Measurements from ENCODE around the gene GPR160.
"Not testable (repeated sequence)": the region's sequence is repeated elsewhere in the genome, so short reads cannot be mapped to it uniquely, and the experiment has no call there.

The GPR160 gene

DNA sequence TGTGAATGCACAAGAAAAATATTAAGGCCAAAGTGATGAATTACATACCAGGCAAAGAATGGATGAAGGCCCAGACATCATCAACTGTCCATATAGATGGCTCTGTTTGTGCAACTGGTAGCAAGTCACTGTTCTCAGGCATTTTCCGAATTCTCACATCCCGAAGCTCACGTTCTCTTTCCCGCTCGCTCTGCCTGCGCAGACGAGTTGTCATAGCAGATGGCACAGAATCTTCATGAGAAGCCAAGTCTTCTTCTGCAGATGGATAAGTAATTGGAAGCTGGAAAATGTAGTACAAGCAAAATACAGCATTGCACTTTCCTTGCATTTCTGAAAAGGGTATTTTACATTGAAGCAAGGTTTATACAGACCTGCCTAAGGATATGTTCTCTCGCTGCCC lies 64.6 kb downstream of the GPR160 start:
- no peak for DNase-seq (ENCODE audit: low read depth)
- TF ChIP-seq, protein P1, sequence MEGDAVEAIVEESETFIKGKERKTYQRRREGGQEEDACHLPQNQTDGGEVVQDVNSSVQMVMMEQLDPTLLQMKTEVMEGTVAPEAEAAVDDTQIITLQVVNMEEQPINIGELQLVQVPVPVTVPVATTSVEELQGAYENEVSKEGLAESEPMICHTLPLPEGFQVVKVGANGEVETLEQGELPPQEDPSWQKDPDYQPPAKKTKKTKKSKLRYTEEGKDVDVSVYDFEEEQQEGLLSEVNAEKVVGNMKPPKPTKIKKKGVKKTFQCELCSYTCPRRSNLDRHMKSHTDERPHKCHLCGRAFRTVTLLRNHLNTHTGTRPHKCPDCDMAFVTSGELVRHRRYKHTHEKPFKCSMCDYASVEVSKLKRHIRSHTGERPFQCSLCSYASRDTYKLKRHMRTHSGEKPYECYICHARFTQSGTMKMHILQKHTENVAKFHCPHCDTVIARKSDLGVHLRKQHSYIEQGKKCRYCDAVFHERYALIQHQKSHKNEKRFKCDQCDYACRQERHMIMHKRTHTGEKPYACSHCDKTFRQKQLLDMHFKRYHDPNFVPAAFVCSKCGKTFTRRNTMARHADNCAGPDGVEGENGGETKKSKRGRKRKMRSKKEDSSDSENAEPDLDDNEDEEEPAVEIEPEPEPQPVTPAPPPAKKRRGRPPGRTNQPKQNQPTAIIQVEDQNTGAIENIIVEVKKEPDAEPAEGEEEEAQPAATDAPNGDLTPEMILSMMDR (IDR thresholded peaks at IDR 0.05; ENCODE audit: control insufficient read depth, extremely low read depth, insufficient read depth), result no peak
- H3K4me3 ChIP-seq (ENCODE audit: low read depth, low read length), result no peak overlapping the region

DNA sequence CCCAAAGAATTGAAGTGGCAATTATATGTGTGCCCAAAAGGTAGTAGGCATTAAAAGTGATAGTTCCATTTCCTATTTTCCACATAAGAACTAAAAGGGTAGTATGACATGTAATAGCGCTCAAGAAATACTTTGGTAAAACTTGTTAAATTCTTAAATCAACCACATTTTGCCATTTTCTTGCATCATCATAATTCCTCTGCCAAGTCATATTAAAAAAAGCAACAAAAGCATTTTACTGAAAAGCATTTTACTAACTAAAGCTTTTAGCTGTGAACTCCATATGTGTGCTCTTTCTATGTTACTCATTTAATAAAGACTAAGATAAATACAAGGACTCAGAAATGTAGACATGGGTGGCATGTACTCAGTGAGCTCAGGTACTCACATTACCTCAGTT lies 70.1 kb downstream of the GPR160 start:
- H3K4me3 ChIP-seq (ENCODE audit: low read depth, low read length), result no peak overlapping the region
- DNase-seq (ENCODE audit: low read depth), result no peak
- TF ChIP-seq, protein P1 (IDR thresholded peaks at IDR 0.05; ENCODE audit: control insufficient read depth, extremely low read depth, insufficient read depth), result no peak

DNA sequence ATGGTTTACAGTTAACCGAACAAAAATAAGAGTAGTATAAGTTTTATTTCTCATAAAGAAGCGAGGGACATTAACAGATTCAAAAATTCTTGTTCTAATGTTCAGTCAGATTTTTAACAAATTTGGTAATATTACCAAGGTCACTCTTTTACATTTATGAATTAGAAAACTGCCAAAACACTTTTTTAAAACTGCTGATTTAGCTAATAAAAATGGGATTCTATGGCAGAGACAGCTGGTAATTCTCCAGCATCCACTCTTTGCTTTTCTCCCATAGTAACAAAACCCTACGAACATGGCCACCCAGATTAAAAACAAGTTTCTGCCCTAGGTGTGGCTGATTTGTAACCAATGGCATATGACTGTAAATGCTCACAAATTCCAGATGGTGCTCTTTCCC lies 71.2 kb downstream of the GPR160 start:
- no peak for DNase-seq (ENCODE audit: low read depth)
- H3K4me3 ChIP-seq (ENCODE audit: low read depth, low read length), result no peak overlapping the region
- TF ChIP-seq, protein P1 (IDR thresholded peaks at IDR 0.05; ENCODE audit: control insufficient read depth, extremely low read depth, insufficient read depth), result no peak

DNA sequence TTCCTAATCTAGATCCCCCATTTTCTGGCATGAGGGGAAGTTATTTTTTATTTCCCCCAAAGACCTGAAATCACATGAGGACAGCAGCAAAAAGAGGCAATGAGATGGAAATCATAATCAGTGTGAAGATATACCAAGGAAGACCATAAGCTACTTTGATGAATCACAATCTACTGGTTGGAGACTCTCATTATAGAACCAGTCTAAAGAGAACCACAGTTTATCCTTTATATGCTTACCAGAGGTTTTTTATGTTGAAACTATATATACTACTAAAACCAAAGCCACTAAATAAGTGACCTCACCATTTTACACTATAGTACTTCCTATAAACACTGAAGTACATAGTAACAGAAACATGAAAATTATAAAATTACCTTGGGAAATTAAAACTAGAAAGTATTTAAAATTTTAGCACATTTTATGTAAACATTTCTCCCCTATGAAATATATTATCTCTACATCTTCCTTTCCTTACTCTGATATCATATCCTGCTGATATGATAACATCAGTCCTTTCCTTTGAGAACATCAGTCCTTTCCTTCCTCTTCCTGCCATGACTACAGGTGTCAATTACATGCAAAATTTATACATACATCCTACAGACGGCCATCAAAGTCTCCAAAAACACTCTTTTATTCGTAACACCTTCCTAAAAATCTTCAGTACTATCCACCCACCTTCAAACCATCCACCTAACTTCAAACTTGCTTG lies 71.9 kb downstream of the GPR160 start:
- TF ChIP-seq, protein P1 (IDR thresholded peaks at IDR 0.05; ENCODE audit: control insufficient read depth, extremely low read depth, insufficient read depth), result no peak
- H3K4me3 ChIP-seq (ENCODE audit: low read depth, low read length), result no peak overlapping the region
- no peak for DNase-seq (ENCODE audit: low read depth)

DNA sequence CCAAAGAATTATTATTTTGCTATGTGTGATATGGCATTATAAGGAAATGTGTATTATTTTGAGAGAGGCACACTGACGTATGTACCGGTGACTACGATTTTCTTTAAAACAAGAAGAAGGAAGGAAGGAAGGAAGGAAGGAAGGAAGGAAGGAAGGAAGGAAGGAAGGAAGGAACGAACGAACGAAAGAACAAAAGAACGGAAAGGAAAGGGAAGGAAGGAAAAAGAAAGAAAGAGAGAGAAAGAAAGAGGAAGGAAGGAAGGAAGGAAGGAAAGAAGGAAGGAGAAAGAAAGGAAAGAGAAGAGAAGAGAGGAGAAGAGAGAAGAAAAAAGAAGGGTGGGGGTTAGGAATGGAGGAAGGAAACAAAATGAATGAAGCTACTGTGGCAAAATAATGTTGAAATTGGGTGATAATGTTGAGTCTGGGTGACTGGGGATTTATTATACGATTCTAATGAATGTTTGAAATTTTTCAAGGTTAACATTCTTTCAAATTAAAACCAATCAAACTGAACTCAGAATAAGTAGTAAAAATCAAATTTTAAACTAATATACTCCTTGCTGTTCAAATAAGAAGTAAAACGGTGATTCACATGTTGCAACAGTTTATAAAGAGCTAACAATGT lies 73.5 kb downstream of the GPR160 start:
- no peak overlapping the region for H3K4me3 ChIP-seq (ENCODE audit: low read depth, low read length)
- TF ChIP-seq, protein P1 (IDR thresholded peaks at IDR 0.05; ENCODE audit: control insufficient read depth, extremely low read depth, insufficient read depth), result no peak
- DNase-seq (ENCODE audit: low read depth), result no peak

DNA sequence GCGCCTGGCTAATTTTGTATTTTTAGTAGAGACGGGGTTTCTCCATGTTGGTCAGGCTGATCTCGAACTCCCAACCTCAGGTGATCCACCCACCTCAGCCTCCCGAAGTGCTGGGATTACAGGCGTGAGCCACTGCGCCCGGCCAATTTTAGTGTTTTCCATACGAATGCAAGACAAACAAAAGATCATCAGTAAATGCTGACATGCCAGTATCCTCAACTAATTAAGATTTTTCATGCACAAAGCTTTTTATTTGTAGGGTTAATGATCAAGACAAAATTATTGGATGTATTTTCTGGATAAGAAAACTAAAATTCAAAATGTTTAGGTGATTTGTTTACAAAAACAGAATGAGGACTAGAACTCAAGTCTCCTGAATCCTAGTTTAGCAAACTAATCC lies 76.4 kb downstream of the GPR160 start:
- H3K4me3 ChIP-seq (ENCODE audit: low read depth, low read length); DNase-seq (ENCODE audit: low read depth): not testable (repeated sequence)

DNA sequence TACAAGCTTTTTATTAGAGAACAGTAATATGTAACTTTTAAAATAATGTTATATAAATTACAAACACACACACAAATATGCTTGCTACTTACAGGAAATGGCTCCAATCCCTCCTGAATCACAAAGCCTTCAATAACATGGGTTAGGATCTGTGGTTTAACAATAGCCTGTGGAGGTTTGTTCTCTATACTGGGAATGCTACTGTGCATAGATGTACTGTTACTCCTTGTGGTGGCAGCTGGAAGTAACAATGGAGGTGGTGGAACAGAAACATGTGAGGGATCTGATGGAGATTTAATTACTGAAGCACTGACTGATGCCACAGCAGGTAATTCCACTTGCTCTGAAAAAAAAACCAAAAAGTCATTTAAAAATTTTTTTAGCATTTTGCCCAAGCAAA lies 79.3 kb downstream of the GPR160 start:
- no peak for DNase-seq (ENCODE audit: low read depth)
- TF ChIP-seq, protein P1 (IDR thresholded peaks at IDR 0.05; ENCODE audit: control insufficient read depth, extremely low read depth, insufficient read depth), result no peak
- H3K4me3 ChIP-seq (ENCODE audit: low read depth, low read length), result no peak overlapping the region
